GM12892 (cell line): ENCODE results near the gene ZNF322.

Source experiments
- DNase-seq: peaks from one replicate; pipeline ENCODE4 v3.0.0; 2011; ENCODE audit not compliant: insufficient read length
- FAIRE-seq: peaks from 2 replicates; lab custom pipeline; 2011; peaks lifted over from hg19 to GRCh38; lab: Jason Lieb, UNC
- POLR2A ChIP-seq: IDR thresholded peaks from 2 replicates; pipeline ENCODE4 v1.6.1; 2011; ENCODE audit warnings: low read depth, low read length, control low read depth
- POLR2AphosphoS5 ChIP-seq: IDR thresholded peaks from 2 replicates; pipeline ENCODE4 v1.6.1; 2011; ENCODE audit warnings: low read depth, low read length, control low read depth
- TAF1 ChIP-seq: IDR thresholded peaks from 2 replicates; pipeline ENCODE4 v1.6.1; 2011; ENCODE audit warnings: low read depth, mild to moderate bottlenecking, control low read depth, low read length, borderline replicate concordance

ZNF322 gene

GRCh38 chr6:26609463-26609862 lies 50.1 kb downstream of the ZNF322 start:
- DNase-seq (no peak), FAIRE-seq (no peak)
- TF ChIP-seq POLR2A (no peak), POLR2AphosphoS5 (no peak), TAF1 (no peak)

- peak; percentile 83 for FAIRE-seq
Measured at GRCh38 chr6:26607434-26608230, 51.9 kb downstream of the ZNF322 start.

GRCh38 chr6:26604797-26605196 lies 54.7 kb downstream of the ZNF322 start:
- no peak for DNase-seq
- no peak for FAIRE-seq
- TF ChIP-seq TAF1 = no peak
- no peak for TF ChIP-seq POLR2A
- TF ChIP-seq POLR2AphosphoS5 = no peak

More at GRCh38 chr6:26607434-26608230, 51.9 kb downstream of the ZNF322 start:
- DNase-seq = no peak
- TF ChIP-seq POLR2A (no peak), POLR2AphosphoS5 (no peak), TAF1 (no peak)

GRCh38 chr6:26604026-26604425 lies 55.5 kb downstream of the ZNF322 start:
- DNase-seq (no peak), FAIRE-seq (no peak)
- TF ChIP-seq TAF1 (no peak), POLR2A (no peak), POLR2AphosphoS5 (no peak)

GRCh38 chr6:26602262-26602661 lies 57.3 kb downstream of the ZNF322 start:
- DNase-seq = no peak
- FAIRE-seq = no peak
- TF ChIP-seq TAF1 (no peak), POLR2AphosphoS5 (no peak), POLR2A (no peak)

GRCh38 chr6:26600759-26601158 lies 58.8 kb downstream of the ZNF322 start:
- no peak for TF ChIP-seq POLR2AphosphoS5
- no peak for TF ChIP-seq TAF1
- TF ChIP-seq POLR2A = no peak
- FAIRE-seq = no peak

GRCh38 chr6:26599591-26599990 lies 60.0 kb downstream of the ZNF322 start:
- no peak for FAIRE-seq
- DNase-seq = no peak
- TF ChIP-seq POLR2AphosphoS5 (no peak), TAF1 (no peak), POLR2A (no peak)

More at GRCh38 chr6:26600759-26601158, 58.8 kb downstream of the ZNF322 start:
- DNase-seq = no peak

GRCh38 chr6:26599134-26599533 lies 60.4 kb downstream of the ZNF322 start:
- no peak for TF ChIP-seq POLR2AphosphoS5
- no peak for TF ChIP-seq POLR2A
- no peak for TF ChIP-seq TAF1
- FAIRE-seq = no peak
- no peak for DNase-seq

- no peak for DNase-seq
- no peak for FAIRE-seq
- TF ChIP-seq TAF1 (no peak), POLR2AphosphoS5 (no peak), POLR2A (no peak)
Measured at GRCh38 chr6:26598267-26598666, 61.3 kb downstream of the ZNF322 start.

- TF ChIP-seq TAF1 (no peak), POLR2A (no peak), POLR2AphosphoS5 (no peak)
- FAIRE-seq (no peak), DNase-seq (no peak)
Measured at GRCh38 chr6:26597821-26598220, 61.7 kb downstream of the ZNF322 start.

- FAIRE-seq (no peak), DNase-seq (no peak)
- TF ChIP-seq TAF1 (no peak), POLR2A (no peak), POLR2AphosphoS5 (no peak)
Measured at GRCh38 chr6:26597389-26597766, 62.2 kb downstream of the ZNF322 start.
